Measurements from ENCODE around the gene IFT122.

- TF ChIP-seq, protein P1, sequence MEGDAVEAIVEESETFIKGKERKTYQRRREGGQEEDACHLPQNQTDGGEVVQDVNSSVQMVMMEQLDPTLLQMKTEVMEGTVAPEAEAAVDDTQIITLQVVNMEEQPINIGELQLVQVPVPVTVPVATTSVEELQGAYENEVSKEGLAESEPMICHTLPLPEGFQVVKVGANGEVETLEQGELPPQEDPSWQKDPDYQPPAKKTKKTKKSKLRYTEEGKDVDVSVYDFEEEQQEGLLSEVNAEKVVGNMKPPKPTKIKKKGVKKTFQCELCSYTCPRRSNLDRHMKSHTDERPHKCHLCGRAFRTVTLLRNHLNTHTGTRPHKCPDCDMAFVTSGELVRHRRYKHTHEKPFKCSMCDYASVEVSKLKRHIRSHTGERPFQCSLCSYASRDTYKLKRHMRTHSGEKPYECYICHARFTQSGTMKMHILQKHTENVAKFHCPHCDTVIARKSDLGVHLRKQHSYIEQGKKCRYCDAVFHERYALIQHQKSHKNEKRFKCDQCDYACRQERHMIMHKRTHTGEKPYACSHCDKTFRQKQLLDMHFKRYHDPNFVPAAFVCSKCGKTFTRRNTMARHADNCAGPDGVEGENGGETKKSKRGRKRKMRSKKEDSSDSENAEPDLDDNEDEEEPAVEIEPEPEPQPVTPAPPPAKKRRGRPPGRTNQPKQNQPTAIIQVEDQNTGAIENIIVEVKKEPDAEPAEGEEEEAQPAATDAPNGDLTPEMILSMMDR (conservative IDR thresholded peaks at IDR 0.05; ENCODE audit: low read length): no peak
- no peak for TF ChIP-seq EZH2phosphoT487 (IDR thresholded peaks at IDR 0.05; ENCODE audit: borderline replicate concordance, low read depth, low read length)
These were observed 112.4 kb downstream of the IFT122 start for GRCh38 chr3:129552287-129553050.
